Activated T-cell treated with anti-CD3 and anti-CD28 coated beads for 24 hours (primary cell): ENCODE results near the gene HOXA4.

ENCODE experiments used
- DNase-seq: peaks from one replicate; pipeline ENCODE4 v3.0.0-alpha.2; 2020; ENCODE audit warnings: low read depth

Gene HOXA4

DNA sequence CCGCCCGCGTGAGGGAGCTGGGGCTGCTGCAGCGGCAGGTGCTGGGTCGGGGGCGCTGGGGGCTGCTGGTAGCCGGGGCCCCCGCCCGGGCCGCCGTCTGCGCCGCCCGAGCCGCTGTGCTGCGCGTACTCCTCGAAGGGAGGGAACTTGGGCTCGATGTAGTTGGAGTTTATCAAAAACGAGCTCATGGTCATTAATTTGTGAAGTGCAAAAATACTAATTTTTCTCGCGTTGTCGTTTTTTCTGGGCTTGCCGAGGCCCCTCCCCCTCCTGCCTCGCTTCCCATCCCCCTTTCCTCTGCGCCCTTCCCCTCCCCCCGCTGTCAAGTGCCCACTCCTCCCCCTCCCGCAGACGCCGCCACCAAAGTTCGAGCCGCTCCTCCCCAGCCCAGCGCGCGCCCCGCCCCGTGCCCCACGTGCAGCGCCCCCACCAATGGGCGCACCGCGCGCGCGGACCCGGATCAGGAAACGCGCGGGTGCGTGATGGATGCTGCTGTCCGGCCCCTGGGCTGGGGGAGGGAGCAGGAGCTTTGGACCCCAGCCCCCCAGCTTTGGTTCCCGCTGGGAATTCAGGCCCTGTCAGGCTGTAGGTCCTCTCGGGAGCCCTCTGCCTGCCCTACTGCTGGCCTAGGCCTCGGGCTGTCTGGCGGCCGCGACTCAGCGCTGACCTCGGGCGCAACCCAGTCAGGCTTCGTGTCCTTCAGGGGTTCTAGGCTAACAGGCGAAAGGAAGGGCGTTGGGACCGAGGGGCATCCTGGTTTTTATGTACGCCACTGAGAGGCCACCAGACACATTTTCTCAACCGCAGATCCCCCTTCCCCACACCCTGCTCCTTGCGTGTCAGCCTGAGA, at the start of gene HOXA4:
HOXA4 (minus strand) TSS at position 218 of the 850 bp plus-strand sequence; CDS start at position 194, 24 bp downstream.
- DNase-seq = peak; percentile 48

DNA sequence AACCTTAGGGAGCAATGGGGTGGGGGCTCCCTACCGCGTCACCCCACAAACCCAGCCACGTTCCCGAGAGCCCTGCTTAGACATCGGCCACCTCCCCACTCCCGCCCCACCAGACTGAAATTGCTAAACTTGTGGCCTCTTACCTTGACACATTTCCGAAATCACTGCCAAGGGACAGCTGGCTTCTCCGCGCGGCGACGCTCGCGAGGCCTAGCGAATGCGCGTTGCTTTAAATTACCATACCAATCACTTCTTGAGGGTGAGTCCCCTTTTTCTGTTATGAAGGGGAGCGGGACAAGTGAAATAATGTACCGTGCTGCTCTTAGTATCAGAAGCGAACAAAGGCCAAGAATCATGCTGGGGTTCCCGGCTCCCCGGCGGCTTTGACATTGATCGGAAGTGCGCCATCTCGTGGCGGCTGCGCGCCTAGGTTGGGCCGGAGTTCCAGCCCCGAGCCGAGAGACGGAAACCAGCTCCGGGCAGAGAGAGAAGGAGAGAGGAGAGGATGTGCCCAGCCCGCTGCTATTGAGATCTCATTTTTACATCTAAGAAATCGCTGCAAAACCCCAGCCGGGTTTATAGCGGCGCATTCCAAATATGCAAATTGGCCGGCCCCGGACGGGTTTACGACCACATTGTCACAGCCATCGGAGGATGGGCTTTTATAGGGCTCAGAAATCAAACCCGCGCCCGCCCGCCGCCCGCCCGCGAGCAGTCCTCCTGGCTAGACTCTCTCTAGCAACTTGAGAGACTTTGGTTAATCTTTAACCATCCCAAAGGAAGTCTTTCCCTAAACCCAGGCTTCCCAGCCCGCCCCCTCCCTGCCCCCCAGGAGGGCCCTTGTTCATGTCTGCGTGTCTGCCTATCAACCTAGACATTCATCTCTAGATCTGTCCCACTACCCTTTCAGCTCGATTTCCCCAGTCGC, 49.2 kb upstream of the HOXA4 start:
- peak; percentile 52 for DNase-seq

DNA sequence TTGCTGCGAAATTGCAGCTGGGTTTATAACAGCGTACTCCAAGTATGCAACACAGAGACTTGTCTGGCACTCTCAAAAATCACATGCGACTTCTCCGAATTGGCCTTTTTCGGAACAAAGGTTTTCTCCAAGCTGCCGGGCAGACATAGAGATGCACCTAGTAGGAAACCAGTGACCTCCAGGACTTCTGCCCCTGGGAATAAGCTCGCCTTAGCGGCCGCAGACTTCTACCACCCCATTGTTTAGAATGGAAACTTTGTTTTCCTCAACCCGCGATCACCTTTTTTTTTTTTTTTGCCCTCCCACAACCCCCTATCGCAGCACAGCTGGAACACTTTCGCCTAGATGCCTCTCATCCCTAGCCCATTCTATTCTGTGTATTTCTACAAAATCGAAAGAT, 48.5 kb upstream of the HOXA4 start:
- DNase-seq = no peak

DNA sequence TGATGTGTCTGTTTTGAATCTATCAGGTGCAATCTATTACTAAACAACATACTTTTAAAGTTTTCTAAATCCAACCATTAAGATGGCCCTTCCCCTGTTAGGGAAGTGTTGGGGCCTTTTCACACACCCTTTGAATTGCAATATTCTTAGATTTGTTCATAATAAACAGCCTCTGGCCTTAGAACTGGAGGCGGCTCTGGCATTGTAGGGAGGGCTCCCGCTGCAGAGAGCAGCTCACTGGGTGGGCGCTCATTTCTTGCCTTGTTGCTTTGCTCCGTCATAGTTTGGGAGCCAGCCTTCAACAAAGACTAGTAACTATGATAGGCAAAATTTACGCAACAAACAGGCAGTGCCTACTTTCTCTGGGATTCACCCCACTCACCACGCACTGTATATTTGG, 47.8 kb upstream of the HOXA4 start:
- DNase-seq = no peak

DNA sequence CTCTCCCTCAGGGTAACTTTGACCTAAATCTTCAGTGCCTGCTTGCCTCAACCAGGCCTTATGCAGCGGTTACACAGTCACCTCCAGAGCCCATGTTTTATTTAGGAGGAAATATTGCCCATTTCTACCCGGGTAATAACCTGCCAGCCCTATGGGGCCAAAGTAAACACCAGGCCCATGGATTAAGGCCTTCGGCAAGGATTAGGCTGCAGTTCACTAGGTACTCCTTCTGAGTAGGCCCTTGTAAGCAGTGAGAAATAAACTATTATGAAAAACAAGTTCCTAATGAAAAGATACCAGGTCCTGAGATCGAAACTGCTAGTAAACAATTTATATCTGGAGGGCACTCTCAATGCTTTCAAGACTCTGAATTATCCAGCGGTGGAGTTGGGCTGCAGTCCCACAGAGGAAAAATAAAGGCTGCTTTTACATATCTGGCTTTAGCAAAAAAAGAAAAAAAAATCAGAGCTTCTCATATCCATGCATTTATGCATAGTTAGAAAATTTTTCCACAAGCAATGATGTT, 47.3 kb upstream of the HOXA4 start:
- DNase-seq = no peak

DNA sequence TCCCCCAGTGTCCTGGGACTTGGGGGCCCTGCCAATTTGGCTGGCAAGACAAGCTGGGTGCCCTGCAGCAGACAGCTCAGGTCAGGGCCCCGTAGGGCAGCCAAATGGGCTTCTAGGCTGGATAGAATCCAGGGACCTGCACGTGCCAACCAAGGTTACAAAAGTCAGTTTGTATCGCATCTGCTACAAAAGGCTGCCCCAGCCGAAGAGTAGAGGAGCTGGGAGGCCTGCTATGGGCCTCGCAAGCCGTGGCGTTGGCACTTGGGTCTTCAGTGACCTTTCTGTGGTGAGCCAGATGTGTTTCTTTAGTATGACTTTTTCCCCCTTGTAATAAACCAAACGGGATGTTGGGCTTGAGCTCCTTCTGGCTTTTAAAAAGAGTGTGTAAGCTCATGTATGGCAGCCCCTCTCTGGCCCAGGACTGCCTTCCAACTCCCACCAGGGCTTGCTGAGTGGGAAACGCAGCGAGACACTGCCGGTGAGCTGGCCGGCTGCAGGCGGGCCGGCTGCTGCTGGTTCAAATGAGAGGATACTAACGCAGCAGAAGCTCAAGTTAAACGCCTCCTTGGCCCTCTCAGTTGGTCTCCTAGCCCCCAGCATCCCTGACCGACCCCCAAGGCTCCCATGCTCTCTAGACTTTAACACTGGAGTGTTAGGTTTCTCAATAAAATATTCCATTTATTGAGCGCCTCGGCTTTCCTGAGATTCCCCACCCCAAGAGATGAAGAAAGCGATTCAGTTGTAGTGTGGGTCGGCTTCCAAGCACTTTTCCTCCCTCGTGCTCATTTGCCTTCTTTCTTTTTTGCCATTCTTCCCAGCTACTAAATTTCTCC, 46.6 kb upstream of the HOXA4 start:
- DNase-seq = no peak

DNA sequence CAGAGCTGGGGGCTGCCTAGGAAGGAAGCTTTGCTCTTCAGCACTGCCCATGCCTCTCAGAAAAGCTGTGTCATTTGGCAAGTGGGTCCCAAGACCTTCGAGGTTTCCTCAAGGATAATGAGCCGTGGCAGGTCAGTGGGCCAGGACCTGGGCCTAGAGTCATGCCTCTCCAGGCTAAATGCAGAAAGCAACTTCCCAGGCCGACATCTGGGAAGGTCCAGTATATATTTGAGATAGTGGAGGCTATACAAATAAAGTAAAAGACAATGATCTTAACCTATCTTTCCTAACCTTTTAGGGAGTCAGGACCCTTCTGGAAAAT, 45.9 kb upstream of the HOXA4 start:
- no peak for DNase-seq

DNA sequence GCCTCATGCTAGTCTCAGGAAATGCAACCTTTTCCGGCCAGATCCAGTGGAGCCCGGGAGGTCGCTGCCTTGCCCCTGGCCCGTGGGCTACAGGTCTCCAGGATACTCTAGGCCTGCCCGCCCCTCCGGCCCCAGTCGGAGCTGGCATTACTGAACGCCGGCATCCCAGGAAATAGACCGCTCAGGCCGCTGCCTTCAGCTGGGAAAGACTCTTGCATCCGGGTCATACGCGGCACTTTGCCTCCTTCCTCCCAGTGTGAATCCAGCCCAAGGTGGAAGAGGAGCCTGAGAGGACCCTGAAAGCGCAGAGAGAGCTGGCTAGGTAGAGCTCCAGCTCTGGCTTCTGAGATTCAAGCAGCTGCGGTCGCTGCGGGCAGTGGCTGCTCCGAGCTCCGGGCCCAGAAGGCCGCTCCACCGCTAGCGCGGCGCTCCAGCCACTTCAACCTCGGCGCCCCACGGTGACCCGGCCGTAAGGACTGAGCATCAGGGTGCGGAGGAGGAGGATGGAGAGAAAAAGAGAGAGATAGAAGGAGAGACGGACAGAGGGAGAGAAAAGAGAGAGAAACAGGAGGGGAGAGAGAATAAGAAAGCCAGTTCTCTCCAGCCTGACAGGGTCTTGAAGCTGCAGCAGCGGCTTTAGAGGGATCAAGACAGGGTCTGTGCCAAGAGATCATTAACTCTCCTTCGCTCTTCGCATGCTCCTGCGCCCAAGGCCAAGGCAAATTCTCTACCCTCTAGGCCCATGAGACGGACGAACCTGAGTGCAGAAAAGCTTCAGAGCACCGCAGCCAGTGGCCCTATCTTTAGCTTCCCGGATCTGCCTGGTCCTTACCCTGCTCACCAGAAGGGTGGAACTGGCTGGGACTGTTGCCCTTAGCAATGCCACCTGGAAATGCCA, 45.3 kb upstream of the HOXA4 start:
- DNase-seq = no peak

DNA sequence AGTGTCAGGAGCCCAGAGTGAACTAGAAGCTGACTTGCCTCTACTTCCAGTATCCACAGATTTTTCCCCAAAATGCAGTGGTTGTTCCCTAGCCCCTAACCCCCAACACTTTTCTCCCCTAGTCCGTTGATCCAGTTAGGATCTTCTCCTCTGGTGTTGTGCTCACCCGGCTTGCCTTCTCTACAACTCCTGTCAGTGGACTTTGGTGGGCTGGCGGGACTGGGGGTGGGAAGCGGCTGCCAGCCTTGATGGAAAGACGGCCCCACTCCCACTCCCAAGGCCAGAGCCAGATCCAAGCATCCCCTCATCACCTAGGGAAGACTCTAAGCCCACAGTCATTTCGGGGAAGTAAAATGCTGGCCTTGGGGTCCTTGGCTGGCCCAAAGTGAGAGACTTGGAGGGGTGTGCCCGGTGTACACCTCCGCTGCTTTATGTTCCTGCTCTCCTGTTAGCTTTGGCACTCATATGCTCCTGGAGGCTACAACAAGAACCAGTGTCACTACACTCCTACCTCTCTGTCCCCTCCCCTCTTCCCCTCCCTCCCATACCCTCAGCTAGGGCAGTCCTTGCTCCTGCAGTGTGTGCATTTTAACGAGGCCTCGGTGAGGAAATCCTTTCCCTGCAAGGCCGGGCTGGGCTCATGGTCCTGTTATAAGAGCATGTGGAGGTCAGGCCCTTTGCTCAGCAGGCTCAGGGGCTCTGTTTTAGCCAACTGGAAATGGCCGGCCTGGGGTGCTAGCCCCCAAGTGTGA, 44.5 kb upstream of the HOXA4 start:
- DNase-seq = no peak

DNA sequence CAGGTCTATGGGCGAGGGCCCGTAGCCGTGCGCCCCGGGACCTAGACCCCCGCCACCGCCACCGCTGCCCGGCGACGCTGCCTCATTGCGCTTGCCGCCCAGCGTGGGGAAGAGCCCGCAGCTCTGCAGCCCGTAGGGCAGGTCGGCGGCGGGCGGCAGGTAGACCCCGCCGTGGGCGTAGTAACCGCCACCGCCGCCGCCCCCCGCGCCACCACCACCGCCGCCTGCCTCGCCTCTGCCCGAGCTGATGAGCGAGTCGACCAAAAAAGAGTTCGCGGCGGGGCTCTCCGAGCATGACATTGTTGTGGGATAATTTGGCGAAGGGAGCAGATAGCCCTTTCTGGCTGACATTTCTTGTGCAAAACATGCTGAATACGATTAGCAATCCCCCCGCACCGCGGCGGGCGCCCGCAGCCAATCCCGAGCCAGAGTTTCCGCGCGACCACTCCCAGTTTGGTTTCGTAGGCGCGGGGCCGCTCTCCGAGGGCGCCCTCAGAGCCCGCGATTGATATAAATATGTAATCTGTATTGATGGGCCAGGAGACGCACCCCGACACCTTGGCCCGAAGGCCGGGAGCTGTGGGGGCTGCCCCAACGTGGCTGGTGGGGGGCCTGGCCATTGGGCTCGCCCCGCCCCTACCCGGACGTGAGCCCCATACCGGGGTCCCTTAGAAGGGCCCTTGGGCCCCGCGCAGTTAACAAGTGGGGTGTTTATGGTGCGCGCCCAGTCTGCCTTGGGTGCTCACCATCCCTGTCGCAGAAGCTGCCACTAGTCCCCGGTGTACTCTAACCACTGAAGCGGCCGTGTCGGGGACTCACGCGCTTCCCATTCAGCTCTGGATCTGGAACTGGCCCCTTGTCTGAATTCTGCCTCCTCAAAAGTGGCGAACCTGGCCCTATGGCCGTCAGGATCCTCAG, 43.7 kb upstream of the HOXA4 start, which contains the start of gene HOXA10:
HOXA10 (minus strand) TSS at position 365 of the 918 bp plus-strand sequence; CDS start at position 351, 14 bp downstream.
- no peak for DNase-seq

DNA sequence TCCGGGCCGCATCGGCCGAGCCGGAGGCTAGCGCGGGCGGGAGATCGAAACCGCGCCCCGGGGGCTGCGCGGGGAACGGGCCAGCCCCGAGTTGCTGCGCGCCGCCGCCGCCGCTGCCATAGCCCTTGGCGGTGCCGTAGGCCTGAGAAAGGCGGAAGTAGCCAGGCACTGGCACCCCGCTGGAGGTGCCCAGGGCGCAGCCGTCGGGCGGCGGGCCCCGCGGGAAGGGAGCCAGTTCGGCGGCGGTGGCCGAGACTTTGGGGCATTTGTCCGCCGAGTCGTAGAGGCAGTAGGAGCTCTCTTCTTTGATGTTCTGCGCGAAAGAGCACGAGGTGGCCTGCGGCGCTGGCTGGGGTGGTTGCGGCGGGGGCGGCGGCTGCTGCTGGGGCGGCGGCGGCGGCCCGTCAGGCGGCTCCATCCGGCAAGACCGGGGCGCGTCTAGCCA, 43.0 kb upstream of the HOXA4 start:
- no peak for DNase-seq

DNA sequence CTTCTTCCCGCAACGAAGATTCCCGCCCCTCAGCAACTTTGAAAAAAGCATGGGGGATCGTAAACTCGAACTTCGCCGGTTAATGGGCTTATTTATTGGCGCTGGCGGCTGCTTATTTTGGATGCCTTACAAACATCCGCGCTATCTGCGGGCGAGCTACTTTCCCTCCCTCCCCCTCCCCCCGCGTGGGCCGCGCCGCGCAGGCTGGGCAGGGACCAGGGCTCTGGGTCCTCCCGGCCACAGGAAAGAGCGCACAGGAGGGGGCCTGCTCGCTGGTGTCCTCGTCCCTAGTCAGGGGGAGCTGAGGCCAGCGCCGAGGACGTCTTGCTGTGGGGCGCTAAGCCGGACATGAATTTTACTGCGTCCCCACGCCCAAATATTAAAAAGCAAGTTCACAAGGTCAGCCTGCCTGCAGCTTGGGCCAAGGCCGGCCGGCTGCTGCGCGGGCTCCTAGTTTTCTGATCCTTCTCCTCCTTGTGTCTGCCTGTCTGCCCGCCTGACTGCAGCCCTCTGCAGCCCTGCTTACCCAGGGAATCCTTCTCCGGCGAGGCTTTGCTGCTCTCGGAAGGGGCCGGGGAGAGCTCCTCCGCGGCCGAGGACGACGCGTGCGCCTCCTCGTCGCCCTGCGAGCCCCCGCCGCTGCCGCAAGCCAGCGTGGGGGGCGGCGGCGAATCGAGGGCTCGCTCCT, 42.4 kb upstream of the HOXA4 start:
- DNase-seq = no peak

DNA sequence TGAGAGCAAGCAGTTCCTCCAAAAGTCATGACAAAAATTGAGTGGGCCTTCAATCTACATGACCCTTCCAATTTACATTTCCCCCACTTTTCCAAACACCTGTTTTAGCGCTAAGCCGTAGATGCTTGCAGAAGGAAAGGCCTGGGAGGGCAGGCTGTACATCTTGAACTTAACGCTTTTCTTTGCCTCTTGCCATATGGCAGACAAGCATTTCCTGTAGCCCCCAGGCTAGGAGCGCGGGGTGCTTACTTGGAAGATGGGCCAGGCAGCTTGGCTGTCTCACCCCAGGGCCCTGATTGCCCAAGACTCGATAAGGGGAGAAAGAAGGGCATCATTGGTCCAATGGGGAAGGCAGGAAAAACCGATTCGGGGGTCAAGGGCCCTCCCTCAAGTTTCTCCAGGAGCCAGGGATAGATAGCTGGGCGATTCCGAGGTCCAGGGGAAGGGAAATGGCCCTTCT, 41.8 kb upstream of the HOXA4 start:
- no peak for DNase-seq

DNA sequence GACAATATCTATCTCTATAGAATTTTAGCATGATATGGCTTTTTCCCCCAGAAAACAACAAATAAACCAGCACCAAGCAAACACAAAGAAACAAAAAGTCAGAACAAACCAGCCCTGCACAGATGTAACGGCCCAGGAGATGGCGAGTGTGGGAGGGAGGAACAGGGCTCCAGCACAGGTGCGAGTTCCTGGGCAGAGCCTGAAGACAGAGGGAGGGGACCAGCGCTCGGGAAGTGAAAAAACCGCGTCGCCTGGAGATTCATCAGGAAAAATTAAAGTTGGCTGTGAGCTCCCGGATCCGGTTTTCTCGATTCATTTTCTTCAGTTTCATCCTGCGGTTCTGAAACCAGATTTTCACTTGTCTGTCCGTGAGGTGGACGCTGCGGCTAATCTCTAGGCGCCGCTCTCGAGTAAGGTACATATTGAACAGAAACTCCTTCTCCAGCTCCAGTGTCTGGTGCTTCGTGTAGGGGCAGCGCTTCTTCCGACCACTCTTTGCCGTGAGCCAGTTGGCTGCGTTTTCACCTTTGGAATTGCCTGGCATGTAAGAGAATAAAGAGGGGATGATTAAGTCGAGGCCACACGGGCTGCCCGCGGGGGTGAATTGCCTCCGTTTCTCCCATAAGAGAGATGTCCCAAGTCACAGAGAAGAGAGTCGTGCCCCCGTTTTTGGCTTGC, 41.2 kb upstream of the HOXA4 start:
- no peak for DNase-seq

DNA sequence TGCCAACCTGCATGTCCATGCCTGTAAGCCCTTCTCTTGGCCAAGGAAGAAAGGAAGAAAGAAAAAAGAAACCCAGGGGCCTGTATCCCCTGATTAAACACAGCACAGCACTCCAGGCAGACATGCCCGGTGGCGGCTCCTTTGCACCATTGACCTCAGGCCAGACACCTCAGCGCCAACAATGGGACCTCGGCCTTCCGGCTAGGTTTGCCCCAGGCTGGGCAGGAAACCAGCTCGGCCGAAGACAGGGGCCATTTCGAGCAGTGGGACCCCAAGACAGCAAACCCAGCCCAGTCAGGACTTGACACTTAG, 40.7 kb upstream of the HOXA4 start:
- no peak for DNase-seq

DNA sequence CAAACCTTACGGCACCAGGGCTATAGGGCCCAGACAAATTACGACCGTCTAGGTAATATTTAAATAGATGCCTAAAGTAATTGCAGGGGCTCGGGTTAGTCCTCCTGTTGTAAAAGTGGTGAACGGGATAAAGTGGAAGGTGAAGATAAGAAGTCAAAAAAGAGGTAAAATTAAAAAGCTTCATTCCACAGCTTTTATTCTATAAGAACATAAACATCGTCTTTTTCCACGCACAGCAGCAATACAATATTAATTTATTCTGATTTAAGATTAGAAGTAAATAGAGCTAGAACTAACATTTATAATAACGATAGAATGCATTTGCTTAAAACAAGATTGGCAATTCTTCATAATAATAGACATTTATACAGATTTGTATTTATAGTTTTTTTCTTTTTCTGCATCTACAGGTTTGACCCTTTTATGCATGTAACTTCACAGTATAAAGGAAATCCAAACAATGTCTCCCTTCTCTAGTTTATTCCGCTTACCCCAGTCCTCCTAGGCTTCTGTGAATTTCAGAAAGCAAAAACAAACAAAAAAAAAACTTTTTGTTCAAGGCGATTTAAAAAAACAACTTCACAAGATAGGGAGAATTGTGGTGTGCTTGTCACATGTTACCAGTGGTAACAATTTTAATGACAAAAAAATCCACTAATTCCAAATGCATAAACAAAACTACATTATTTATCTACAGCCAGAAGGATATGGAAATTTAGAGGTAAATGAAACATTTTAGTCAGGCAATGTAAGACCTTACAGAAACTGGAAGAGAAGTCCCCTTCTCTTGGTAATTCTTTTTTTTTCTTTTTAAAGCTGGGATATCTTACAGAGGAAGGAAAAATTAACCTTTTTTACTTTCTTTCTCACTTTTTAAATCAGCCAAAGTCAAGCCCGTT, 40.1 kb upstream of the HOXA4 start:
- no peak for DNase-seq
